Body of pancreas (tissue), 4 donors: ENCODE measurements around the gene R3HDM2. TPM values are rescaled to one million over a fixed set of nuclear protein-coding genes. Genes with fewer than 3 reads are reported as not detected.
A peak's percentile ranks its signal among the peaks of the same experiment; 100 is the strongest.

Experiments
- ATAC-seq: fragments of 150-250 bp; one replicate; pipeline ENCODE4 v1.9.1; 2016
- DNase-seq, 4 donors: peaks; one replicate each; pipeline ENCODE4 v3.0.0-alpha.2; 2019
- H3K27ac ChIP-seq, 4 donors: fragments of 200-600 bp; sonication (generic); 1 replicate in 3 of 4; 2 replicates in 1 of 4; pipeline versions ENCODE4 v1.5.1 to v1.6.1; 2016 to 2019; ENCODE audit warnings: mild to moderate bottlenecking in 1 of 4, mixed read lengths in 1 of 4, moderate library complexity in 1 of 4
- H3K27me3 ChIP-seq, 2 donors: fragments of 200-600 bp; sonication (generic); one replicate each; pipeline ENCODE4 v1.6.0; 2016; ENCODE audit warnings: mild to moderate bottlenecking in 1 of 2
- H3K36me3 ChIP-seq, 2 donors: fragments of 200-600 bp; sonication (generic); replicated peaks in 1 of 2; 2 replicates each; pipeline ENCODE4 v1.5.1; 2016; ENCODE audit warnings: low read depth in 2 of 2; ENCODE audit not compliant: insufficient read depth in 1 of 2
- H3K4me1 ChIP-seq: fragments of 200-600 bp; sonication (generic); one replicate; pipeline ENCODE4 v1.6.0; 2016
- H3K4me3 ChIP-seq, 2 donors: fragments of 200-600 bp; sonication (generic); 1 replicate in 1 of 2; 2 replicates in 1 of 2; pipeline ENCODE4 v1.5.1; 2016 to 2019
- H3K9me3 ChIP-seq, 3 donors: fragments of 200-600 bp; sonication (generic); 1 replicate in 2 of 3; 2 replicates in 1 of 3; pipeline ENCODE4 v1.5.1; 2016
- CTCF ChIP-seq, 7 experiments: fragments of 450-650 bp in 4 of 7; fragments of 200-600 bp in 3 of 7; sonication (generic) in 3 of 7; IDR thresholded peaks; one replicate each; pipeline ENCODE4 v1.5.1; 2016 to 2019; ENCODE audit warnings: antibody characterized with exemption in 7 of 7
- POLR2A ChIP-seq, 3 donors: fragments of 450-650 bp; IDR thresholded peaks; one replicate each; pipeline ENCODE4 v1.6.1; 2016; ENCODE audit warnings: antibody characterized with exemption in 3 of 3, mild to moderate bottlenecking in 2 of 3
- WGBS, 2 donors: methylation state at CpG; one replicate each; pipeline ENCODE4 v1.1.5; 2017; 5-methylcytosine and 5-hydroxymethylcytosine counted together
- intact Hi-C: fragments of 100-400 bp; cut with DNase I; formaldehyde crosslinking; loops from one replicate; pipeline ENCODE4 v1.15.1; 2023
- total RNA-seq, 2 donors: library from RNA; depleted of rRNA; stranded (reverse); fragments of >200 nt; gene quantifications; one replicate each; pipeline ENCODE4 v1.1.0, GENCODE V29; 2016

The R3HDM2 gene
- total RNA-seq, 2 donors from 2014 or later = 16.1 to 41.9 TPM

GRCh38 chr12:57439762-57440266 is 9.0 kb upstream of the R3HDM2 start:
- 71 to 75% methylated on average over 4 of the region's 4 CpGs for WGBS, 2 donors
- Histone ChIP-seq H3K27me3 (no peaks in the 10 kb centered on the region), H3K4me3 (no peak overlapping the region), H3K4me1 (no peaks in the 10 kb centered on the region), H3K9me3 (no peaks in the 10 kb centered on the region), H3K36me3 (no peaks in the 10 kb centered on the region), H3K27ac (no peak overlapping the region)
- TF ChIP-seq POLR2A (IDR thresholded peaks at IDR 0.05) (no peak), CTCF (IDR thresholded peaks at IDR 0.05) (no peak)
- no peak for DNase-seq
- intact Hi-C loops = no loop called here
- no peak for ATAC-seq

- no peaks in the 10 kb centered on the region for H3K9me3 ChIP-seq
- WGBS, 2 donors = 58 to 60% methylated on average over 1 of the region's 1 CpG
- no peak overlapping the region for H3K27ac ChIP-seq
- TF ChIP-seq CTCF (IDR thresholded peaks at IDR 0.05) = no peak
- no peak for TF ChIP-seq POLR2A (IDR thresholded peaks at IDR 0.05)
- intact Hi-C loops = no loop called here
- H3K4me1 ChIP-seq = peaks cover 5% of the 10 kb centered on the region
- ATAC-seq (no peak), DNase-seq (no peak)
- H3K36me3 ChIP-seq = no peaks in the 10 kb centered on the region
- H3K27me3 ChIP-seq = no peaks in the 10 kb centered on the region
- no peak overlapping the region for H3K4me3 ChIP-seq
These were observed 7.6 kb upstream of the R3HDM2 start for GRCh38 chr12:57438400-57438799.

- H3K36me3 ChIP-seq = no peaks in the 10 kb centered on the region
- WGBS, 2 donors = 58 to 82% methylated on average over 3 to 4 of the region's 4 CpGs
- H3K4me3 ChIP-seq = no peak overlapping the region
- TF ChIP-seq CTCF (IDR thresholded peaks at IDR 0.05) = no peak
- no peak for TF ChIP-seq POLR2A (IDR thresholded peaks at IDR 0.05)
- H3K27ac ChIP-seq = no peak overlapping the region
- no peaks in the 10 kb centered on the region for H3K9me3 ChIP-seq
- peaks cover 15% of the 10 kb centered on the region for H3K4me1 ChIP-seq
- no peaks in the 10 kb centered on the region for H3K27me3 ChIP-seq
- ATAC-seq (no peak), DNase-seq (no peak)
- intact Hi-C loops = no loop called here
These were observed 4.5 kb upstream of the R3HDM2 start for GRCh38 chr12:57435293-57435692.

GRCh38 chr12:57434517-57435223 is 3.8 kb upstream of the R3HDM2 start, which contains the start of gene INHBC:
Gene INHBC (plus strand): TSS chr12:57434784. CDS start chr12:57434887, 103 bp downstream.
- no peak for ATAC-seq
- TF ChIP-seq CTCF (IDR thresholded peaks at IDR 0.05) = no peak
- no peak for TF ChIP-seq POLR2A (IDR thresholded peaks at IDR 0.05)
- no peaks in the 10 kb centered on the region for H3K36me3 ChIP-seq
- WGBS, 2 donors = 53 to 70% methylated on average over 4 to 7 of the region's 8 CpGs
- intact Hi-C loops = no loop called here
- no peak within 1 kb of the TSS for H3K27ac ChIP-seq
- no peaks in the 10 kb centered on the region for H3K27me3 ChIP-seq
- H3K4me3 ChIP-seq = no peak within 1 kb of the TSS
- H3K9me3 ChIP-seq = no peaks in the 10 kb centered on the region
- DNase-seq = peak in 2 of 4 donors; percentile 12 to 44
- H3K4me1 ChIP-seq = peaks cover 15% of the 10 kb centered on the region

GRCh38 chr12:57433370-57433769 is 2.5 kb upstream of the R3HDM2 start:
- intact Hi-C loops = no loop called here

More at GRCh38 chr12:57433370-57433769, 2.5 kb upstream of the R3HDM2 start:
- Histone ChIP-seq H3K27ac (no peak overlapping the region), H3K4me3 (no peak overlapping the region), H3K9me3 (no peaks in the 10 kb centered on the region), H3K36me3 (no peaks in the 10 kb centered on the region), H3K4me1 (peaks cover 24% of the 10 kb centered on the region), H3K27me3 (no peaks in the 10 kb centered on the region)
- WGBS, 2 donors = 62 to 88% methylated on average over 3 of the region's 3 CpGs
- DNase-seq (no peak), ATAC-seq (no peak)
- TF ChIP-seq CTCF (IDR thresholded peaks at IDR 0.05) (no peak), POLR2A (IDR thresholded peaks at IDR 0.05) (no peak)
